Measurements from ENCODE around the gene ADARB1. TPM values are rescaled to one million over a fixed set of nuclear protein-coding genes. Genes with fewer than 3 reads are reported as not detected.

The ADARB1 gene
- polyA plus RNA-seq, 3 donors, result 0.40 to 2.6 (median 1.0) TPM

GRCh38 chr21:45113543-45113942 is 39.2 kb downstream of the ADARB1 start:
- no peaks in the 10 kb centered on the region for H3K27me3 ChIP-seq (ENCODE audit: control insufficient read depth in 2 of 2, insufficient read depth in 2 of 2, low read length in 2 of 2)
- H3K4me1 Mint-ChIP-seq, result peaks cover 48% of the 10 kb centered on the region
- H3K4me3 ChIP-seq (replicated peaks in 1 of 3; ENCODE audit: low read depth in 2 of 3, low read length in 3 of 3), result no peak overlapping the region
- DNase-seq, result no peak
- no peaks in the 10 kb centered on the region for H3K79me2 ChIP-seq (ENCODE audit: insufficient read depth, low read length)
- peaks cover 4% of the 10 kb centered on the region for H4K20me1 ChIP-seq (ENCODE audit: insufficient read depth, low read length)
- H3K27me3 Mint-ChIP-seq (ENCODE audit: low read depth in 3 of 3), result peaks cover 3 to 8% (median 8%) of the 10 kb centered on the region in 3 donors
- peaks cover 4 to 7% of the 10 kb centered on the region in 2 donors for H3K9me3 ChIP-seq (replicated peaks in 1 of 2; ENCODE audit: control insufficient read depth in 1 of 2, insufficient read depth in 1 of 2, low read length in 2 of 2)
- intact Hi-C loops (cut with micrococcal nuclease), result no loop called here
- no peaks in the 10 kb centered on the region for H3K36me3 Mint-ChIP-seq
- peaks cover 4 to 12% (median 7%) of the 10 kb centered on the region in 7 donors for H3K9me3 Mint-ChIP-seq
- no peak overlapping the region for H3K4me3 Mint-ChIP-seq
- H3K4me2 ChIP-seq (replicated peaks; ENCODE audit: extremely low read depth, low read length, poor library complexity, severe bottlenecking), result no peak overlapping the region
- no peak overlapping the region for H3K27ac ChIP-seq (ENCODE audit: low read depth in 1 of 2, low read length in 2 of 2)
- H3K27ac Mint-ChIP-seq, result no peak overlapping the region
- H3K4me1 ChIP-seq (ENCODE audit: control insufficient read depth in 1 of 2, insufficient read depth in 2 of 2, low read length in 2 of 2), result peaks cover 33 to 43% of the 10 kb centered on the region in 2 donors
- no peak overlapping the region for H2AFZ ChIP-seq (ENCODE audit: insufficient read depth, low read depth, low read length, poor library complexity, severe bottlenecking)
- no peak for TF ChIP-seq CTCF (IDR thresholded peaks at IDR 0.05)
- H3K36me3 ChIP-seq (replicated peaks in 1 of 2; ENCODE audit: control insufficient read depth in 1 of 2, insufficient read depth in 2 of 2, low read length in 2 of 2), result no peaks in the 10 kb centered on the region
- no peak overlapping the region for H3K9ac ChIP-seq (ENCODE audit: insufficient read depth, low read length, poor library complexity, severe bottlenecking)
- WGBS (ENCODE audit: insufficient coverage), result 66% methylated on average over 4 of the region's 6 CpGs

GRCh38 chr21:45114072-45114471 is 39.7 kb downstream of the ADARB1 start:
- intact Hi-C loops (cut with micrococcal nuclease), result no loop called here
- Mint-ChIP-seq H3K36me3 (no peaks in the 10 kb centered on the region), H3K4me3 (no peak overlapping the region), H3K9me3 (peaks cover 4 to 14% (median 10%) of the 10 kb centered on the region in 7 donors), H3K4me1 (peaks cover 43% of the 10 kb centered on the region), H3K27ac (no peak overlapping the region), H3K27me3 (ENCODE audit: low read depth in 3 of 3) (peaks cover 3 to 9% (median 7%) of the 10 kb centered on the region in 3 donors)
- Histone ChIP-seq H3K36me3 (replicated peaks in 1 of 2; ENCODE audit: control insufficient read depth in 1 of 2, insufficient read depth in 2 of 2, low read length in 2 of 2) (no peaks in the 10 kb centered on the region), H3K4me1 (ENCODE audit: control insufficient read depth in 1 of 2, insufficient read depth in 2 of 2, low read length in 2 of 2) (peaks cover 30 to 38% of the 10 kb centered on the region in 2 donors), H3K9me3 (replicated peaks in 1 of 2; ENCODE audit: control insufficient read depth in 1 of 2, insufficient read depth in 1 of 2, low read length in 2 of 2) (peaks cover 7% of the 10 kb centered on the region in 2 donors), H3K9ac (ENCODE audit: insufficient read depth, low read length, poor library complexity, severe bottlenecking) (no peak overlapping the region), H3K27ac (ENCODE audit: low read depth in 1 of 2, low read length in 2 of 2) (no peak overlapping the region), H2AFZ (ENCODE audit: insufficient read depth, low read depth, low read length, poor library complexity, severe bottlenecking) (no peak overlapping the region), H3K27me3 (ENCODE audit: control insufficient read depth in 2 of 2, insufficient read depth in 2 of 2, low read length in 2 of 2) (no peaks in the 10 kb centered on the region), H3K4me2 (replicated peaks; ENCODE audit: extremely low read depth, low read length, poor library complexity, severe bottlenecking) (no peak overlapping the region), H3K79me2 (ENCODE audit: insufficient read depth, low read length) (no peaks in the 10 kb centered on the region), H4K20me1 (ENCODE audit: insufficient read depth, low read length) (peaks cover 4% of the 10 kb centered on the region), H3K4me3 (replicated peaks in 1 of 3; ENCODE audit: low read depth in 2 of 3, low read length in 3 of 3) (no peak overlapping the region)
- DNase-seq, result no peak
- no CpG with 5 or more reads among the region's 5 CpGs for WGBS (ENCODE audit: insufficient coverage)
- TF ChIP-seq CTCF (IDR thresholded peaks at IDR 0.05), result no peak

All from CD14-positive monocyte (primary cell).